ENCODE measurements around the gene UTP15.

The UTP15 gene

DNA sequence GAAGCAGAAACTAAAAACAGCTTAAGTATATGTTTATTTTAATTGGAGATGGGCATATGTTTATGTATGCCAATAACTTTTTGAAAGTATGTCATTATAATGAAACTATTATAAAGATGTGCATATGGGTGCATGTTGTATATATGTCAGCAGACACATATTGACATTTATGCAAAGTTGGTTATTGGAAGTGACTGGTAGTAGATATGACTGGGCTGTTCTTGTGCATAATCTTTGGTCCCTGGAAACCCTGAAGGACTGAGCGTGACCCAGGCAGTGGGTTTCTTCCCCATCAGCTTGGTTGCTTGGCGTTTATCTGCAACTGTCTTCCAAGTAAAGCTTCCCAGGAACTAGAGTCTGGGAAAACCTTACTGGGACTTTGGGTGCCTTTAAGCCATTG, 25.8 kb upstream of the UTP15 start:
- Histone ChIP-seq H3K36me3 (ENCODE audit: control insufficient read depth, insufficient read depth, low read length) (no peaks in the 10 kb centered on the region), H3K27me3 (replicated peaks; ENCODE audit: control insufficient read depth, insufficient read depth, low read length) (no peaks in the 10 kb centered on the region; the same call in none of the 2 replicates), H3K4me3 (replicated peaks; ENCODE audit: low read depth, low read length) (no peak overlapping the region)
- DNase-seq (ENCODE audit: extremely low read depth, insufficient read length) = no peak
- TF ChIP-seq, protein P1, sequence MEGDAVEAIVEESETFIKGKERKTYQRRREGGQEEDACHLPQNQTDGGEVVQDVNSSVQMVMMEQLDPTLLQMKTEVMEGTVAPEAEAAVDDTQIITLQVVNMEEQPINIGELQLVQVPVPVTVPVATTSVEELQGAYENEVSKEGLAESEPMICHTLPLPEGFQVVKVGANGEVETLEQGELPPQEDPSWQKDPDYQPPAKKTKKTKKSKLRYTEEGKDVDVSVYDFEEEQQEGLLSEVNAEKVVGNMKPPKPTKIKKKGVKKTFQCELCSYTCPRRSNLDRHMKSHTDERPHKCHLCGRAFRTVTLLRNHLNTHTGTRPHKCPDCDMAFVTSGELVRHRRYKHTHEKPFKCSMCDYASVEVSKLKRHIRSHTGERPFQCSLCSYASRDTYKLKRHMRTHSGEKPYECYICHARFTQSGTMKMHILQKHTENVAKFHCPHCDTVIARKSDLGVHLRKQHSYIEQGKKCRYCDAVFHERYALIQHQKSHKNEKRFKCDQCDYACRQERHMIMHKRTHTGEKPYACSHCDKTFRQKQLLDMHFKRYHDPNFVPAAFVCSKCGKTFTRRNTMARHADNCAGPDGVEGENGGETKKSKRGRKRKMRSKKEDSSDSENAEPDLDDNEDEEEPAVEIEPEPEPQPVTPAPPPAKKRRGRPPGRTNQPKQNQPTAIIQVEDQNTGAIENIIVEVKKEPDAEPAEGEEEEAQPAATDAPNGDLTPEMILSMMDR (IDR thresholded peaks at IDR 0.05; ENCODE audit: insufficient read depth, low read length, poor library complexity, severe bottlenecking) = no peak

DNA sequence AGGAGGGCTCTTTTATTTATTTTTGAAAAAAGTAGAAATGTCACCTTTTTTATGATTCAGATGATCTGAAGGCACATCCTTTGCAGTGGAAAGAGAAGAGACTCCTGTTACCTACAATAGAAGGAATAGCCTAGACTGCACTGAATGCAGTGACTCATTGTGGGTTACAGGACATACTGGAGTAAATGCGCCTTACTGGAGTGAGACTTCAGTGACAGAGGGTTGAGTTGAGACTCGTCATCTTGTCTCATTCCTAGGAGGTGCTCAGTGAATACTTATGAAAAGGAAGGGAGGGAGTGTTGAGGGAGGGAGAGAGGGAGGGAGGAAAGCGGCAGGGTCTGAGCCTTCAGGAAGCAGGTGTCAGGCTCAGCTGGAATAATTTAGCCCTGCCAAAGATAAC, 25.4 kb upstream of the UTP15 start:
- TF ChIP-seq, protein P1 (IDR thresholded peaks at IDR 0.05; ENCODE audit: insufficient read depth, low read length, poor library complexity, severe bottlenecking) = no peak
- DNase-seq (ENCODE audit: extremely low read depth, insufficient read length) = no peak
- Histone ChIP-seq H3K27me3 (replicated peaks; ENCODE audit: control insufficient read depth, insufficient read depth, low read length) (no peaks in the 10 kb centered on the region; the same call in none of the 2 replicates), H3K4me3 (replicated peaks; ENCODE audit: low read depth, low read length) (no peak overlapping the region), H3K36me3 (ENCODE audit: control insufficient read depth, insufficient read depth, low read length) (no peaks in the 10 kb centered on the region)

DNA sequence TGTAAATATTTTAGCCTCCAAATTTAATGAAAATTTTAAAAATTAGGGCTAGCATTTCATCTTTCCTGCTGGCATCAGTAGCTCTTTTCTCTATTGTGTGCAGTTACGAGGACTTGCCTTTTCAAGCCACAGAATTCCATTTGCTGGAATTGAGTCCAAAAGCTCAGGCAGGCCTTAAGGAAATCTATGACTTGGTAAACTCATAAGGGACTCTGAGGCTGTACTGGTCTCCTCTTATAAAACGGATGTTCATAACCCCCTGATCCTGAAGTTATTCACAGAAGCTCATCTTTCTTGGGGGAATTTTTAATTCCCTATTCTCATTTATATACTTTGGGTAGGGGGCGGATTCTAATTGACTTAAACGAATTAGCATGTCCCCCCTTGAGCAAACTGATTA, 23.5 kb upstream of the UTP15 start:
- H3K4me3 ChIP-seq (replicated peaks; ENCODE audit: low read depth, low read length) = no peak overlapping the region
- H3K27me3 ChIP-seq (replicated peaks; ENCODE audit: control insufficient read depth, insufficient read depth, low read length) = no peaks in the 10 kb centered on the region; the same call in none of the 2 replicates
- H3K36me3 ChIP-seq (ENCODE audit: control insufficient read depth, insufficient read depth, low read length) = no peaks in the 10 kb centered on the region
- TF ChIP-seq, protein P1 (IDR thresholded peaks at IDR 0.05; ENCODE audit: insufficient read depth, low read length, poor library complexity, severe bottlenecking) = no peak
- DNase-seq (ENCODE audit: extremely low read depth, insufficient read length) = no peak

DNA sequence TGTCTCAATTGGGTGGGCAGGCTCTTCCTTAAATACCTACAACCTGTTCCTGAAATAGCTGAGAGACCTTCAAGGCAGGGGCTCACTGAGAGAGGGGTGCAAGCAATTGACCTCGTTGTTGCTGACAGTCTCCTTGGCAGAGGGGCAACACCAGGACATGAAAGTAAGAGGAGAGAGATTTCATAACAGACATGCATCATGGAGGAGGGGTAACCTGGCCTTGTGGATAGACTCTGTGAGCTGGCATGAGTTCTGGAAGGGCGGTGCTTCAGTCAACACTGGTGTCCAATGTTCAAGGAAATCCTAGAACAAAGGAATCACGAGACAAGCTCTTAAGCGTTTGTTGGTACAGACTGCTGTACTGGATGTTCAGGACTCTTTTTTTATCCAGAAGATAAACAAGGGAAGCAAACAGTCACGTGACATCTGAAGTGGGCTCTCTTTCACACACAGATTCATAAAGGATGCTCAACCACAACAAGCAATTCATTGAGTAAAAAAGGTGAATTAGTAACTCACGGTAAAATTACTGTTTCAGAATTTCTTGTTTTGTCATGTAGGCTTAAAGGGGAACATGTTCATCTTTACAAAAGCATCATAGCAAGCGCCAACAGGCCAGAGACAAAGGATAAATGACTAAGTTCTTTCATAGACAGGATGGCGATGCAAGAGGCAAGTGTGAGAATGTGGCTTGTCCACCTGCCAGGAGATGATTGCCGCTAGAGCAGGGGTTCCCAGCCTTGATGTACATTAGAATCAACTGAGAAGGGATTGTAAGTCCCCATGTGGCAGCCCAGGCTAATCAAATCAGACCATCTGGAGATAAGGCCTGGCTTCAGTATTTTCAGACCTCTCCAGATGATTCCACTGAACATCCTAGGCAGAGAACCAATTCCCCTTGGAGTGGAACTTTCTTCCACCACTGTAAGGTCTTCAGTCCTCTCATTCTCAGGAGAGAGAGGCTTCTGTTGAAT, 20.8 kb upstream of the UTP15 start:
- no peak overlapping the region for H3K4me3 ChIP-seq (replicated peaks; ENCODE audit: low read depth, low read length)
- H3K27me3 ChIP-seq (replicated peaks; ENCODE audit: control insufficient read depth, insufficient read depth, low read length) = no peaks in the 10 kb centered on the region; the same call in none of the 2 replicates
- DNase-seq (ENCODE audit: extremely low read depth, insufficient read length) = no peak
- TF ChIP-seq, protein P1 (IDR thresholded peaks at IDR 0.05; ENCODE audit: insufficient read depth, low read length, poor library complexity, severe bottlenecking) = no peak
- no peaks in the 10 kb centered on the region for H3K36me3 ChIP-seq (ENCODE audit: control insufficient read depth, insufficient read depth, low read length)

DNA sequence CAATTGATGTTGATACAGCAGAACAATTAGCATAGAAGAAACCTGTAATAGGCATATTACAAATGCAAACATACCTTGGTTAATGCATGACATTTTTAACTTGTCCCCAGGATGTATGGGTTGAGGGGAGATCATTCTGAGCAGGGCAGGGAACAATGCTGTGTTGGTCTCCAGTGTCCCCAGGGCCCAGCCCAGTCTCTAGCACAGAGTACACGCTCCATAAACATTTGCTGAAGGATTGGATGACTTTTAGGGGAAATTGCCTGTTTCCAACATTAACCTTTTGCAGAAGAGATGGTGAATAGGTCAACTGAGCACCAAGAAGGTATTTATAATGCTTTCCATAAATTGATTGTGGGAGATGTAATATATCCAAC, 20.2 kb upstream of the UTP15 start:
- Histone ChIP-seq H3K4me3 (replicated peaks; ENCODE audit: low read depth, low read length) (no peak overlapping the region), H3K27me3 (replicated peaks; ENCODE audit: control insufficient read depth, insufficient read depth, low read length) (no peaks in the 10 kb centered on the region; the same call in none of the 2 replicates), H3K36me3 (ENCODE audit: control insufficient read depth, insufficient read depth, low read length) (no peaks in the 10 kb centered on the region)
- no peak for DNase-seq (ENCODE audit: extremely low read depth, insufficient read length)
- TF ChIP-seq, protein P1 (IDR thresholded peaks at IDR 0.05; ENCODE audit: insufficient read depth, low read length, poor library complexity, severe bottlenecking) = no peak
